Melanocyte of skin (primary cell): Measurements from ENCODE around the gene ERGIC3. TPM values are rescaled to one million over a fixed set of nuclear protein-coding genes. Genes with fewer than 3 reads are reported as not detected.

Experiments
- small RNA-seq, 2 donors: library from RNA; depleted of rRNA; stranded (forward); fragments of <200 nt; gene quantifications; one replicate each; pipeline ENCODE3, GENCODE V24; 2012
- total RNA-seq, 2 donors: library from RNA; depleted of rRNA; stranded (reverse); fragments of >200 nt; gene quantifications; 2 replicates each; pipeline ENCODE4 v1.2.3, GENCODE V29; 2012

Gene ERGIC3
- total RNA-seq = 100 to 1,000 TPM; 225 to 247 TPM

GRCh38 chr20:35541783-35542662 lies at the start of gene ERGIC3:
ERGIC3 (plus strand) TSS chr20:35542078; CDS start chr20:35542098, 20 bp downstream.

DNA sequence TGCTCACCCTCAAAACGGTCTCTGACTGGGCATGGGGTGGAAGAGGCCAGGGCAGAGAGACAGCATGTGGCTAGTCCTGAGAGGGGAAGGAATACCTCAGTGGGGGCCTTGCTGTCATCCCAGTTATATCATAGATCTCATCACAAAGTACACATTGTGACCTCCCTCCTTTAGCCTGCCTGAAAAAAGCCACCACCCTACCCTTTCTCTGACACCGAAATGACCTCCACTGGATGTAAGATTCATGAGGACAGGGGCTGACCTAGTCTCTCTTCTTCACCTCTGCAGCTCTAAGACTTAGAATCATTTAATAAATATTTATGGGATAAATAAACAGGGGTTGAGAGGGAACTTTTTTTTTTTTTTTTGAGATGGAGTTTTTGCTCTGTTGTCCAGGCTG lies 12.3 kb upstream of the ERGIC3 start, which contains the start of gene C20orf173:
TSS of gene C20orf173 (minus strand) at position 101 of the 400 bp plus-strand sequence. CDS start 279 bp downstream, outside the sequence.

Small RNA genes lying within 50 kb of the gene (small RNA-seq; reads per million reads assigned to genes)
- 0 reads per million in 2 donors for gene RPL37P1

Other genes starting within 250 kb of the ERGIC3 start
- gene FAM83C, start 249.7 kb upstream of the ERGIC3 start, total RNA-seq = not detected
- 10 to 100 TPM; 22.6 to 24.8 TPM for gene UQCC1, start 130.1 kb upstream of the ERGIC3 start, total RNA-seq
- under 1 TPM in 1 of 2 donors, not detected in 1; under 0.01 TPM for gene GDF5, start 103.8 kb upstream of the ERGIC3 start, total RNA-seq
- 10 to 100 TPM; 18.0 to 21.3 TPM for gene CEP250, start 86.5 kb upstream of the ERGIC3 start, total RNA-seq
- gene C20orf173, start 12.4 kb upstream of the ERGIC3 start, total RNA-seq = not detected
- 1 to 10 TPM in 1 of 2 donors, under 1 TPM in 1; 1.00 to 2.8 TPM for gene SPAG4, start 73.8 kb downstream of the ERGIC3 start, total RNA-seq
- gene CPNE1, start 122.8 kb downstream of the ERGIC3 start, total RNA-seq = 10 to 100 TPM; 59.2 to 72.6 TPM
- gene RBM12, start 122.8 kb downstream of the ERGIC3 start, total RNA-seq = 10 to 100 TPM; 42.7 to 46.0 TPM
- 10 to 100 TPM; 30.0 to 31.7 TPM for gene NFS1, start 157.3 kb downstream of the ERGIC3 start, total RNA-seq
- gene ROMO1, start 157.3 kb downstream of the ERGIC3 start, total RNA-seq = 100 to 1,000 TPM; 111 to 130 TPM
- gene RBM39, start 200.2 kb downstream of the ERGIC3 start, total RNA-seq = 100 to 1,000 TPM; 162 to 177 TPM
- gene PHF20, start 229.9 kb downstream of the ERGIC3 start, total RNA-seq = 10 to 100 TPM; 16.2 to 20.0 TPM